GM13976 (cell line): ENCODE data around the gene NID1.
"Not testable (repeated sequence)": the region's sequence is repeated elsewhere in the genome, so short reads cannot be mapped to it uniquely, and the experiment has no call there.

Experiments
- DNase-seq: peaks from one replicate; pipeline ENCODE4 v3.0.0; 2012; ENCODE audit warnings: low spot score
- CTCF ChIP-seq: IDR thresholded peaks from 2 replicates; pipeline ENCODE4 v1.5.1; 2012; ENCODE audit warnings: borderline replicate concordance, mild to moderate bottlenecking; ENCODE audit not compliant: insufficient read depth; ENCODE audit errors: extremely low read depth, missing control alignments, control extremely low read depth
- in situ Hi-C: fragments of 300-500 bp; cut with MboI; formaldehyde crosslinking; loops from one replicate; pipeline ENCODE4 v1.12.0; 2022; ENCODE audit warnings: low sequenced_read_pairs, mixed read lengths, inconsistent platforms; ENCODE audit not compliant: unreplicated experiment

The NID1 gene

GRCh38 chr1:236084386-236084730 lies 19.5 kb upstream of the NID1 start:
- DNase-seq = no peak

GRCh38 chr1:236083650-236084385 lies 18.9 kb upstream of the NID1 start:
- no peak for DNase-seq
- no peak for TF ChIP-seq CTCF
- in situ Hi-C loops = no loop called here

More at GRCh38 chr1:236084386-236084730, 19.5 kb upstream of the NID1 start:
- no peak for TF ChIP-seq CTCF
- in situ Hi-C loops = no loop called here

- no peak for TF ChIP-seq CTCF
- DNase-seq = no peak
- in situ Hi-C loops = no loop called here
These were observed 17.6 kb upstream of the NID1 start for GRCh38 chr1:236082526-236082925.

GRCh38 chr1:236081546-236082227 lies 16.8 kb upstream of the NID1 start:
- in situ Hi-C loops = no loop called here
- TF ChIP-seq CTCF = no peak
- DNase-seq = no peak

- in situ Hi-C loops = no loop called here
- TF ChIP-seq CTCF = no peak
These were observed 14.8 kb upstream of the NID1 start for GRCh38 chr1:236079703-236080102.

GRCh38 chr1:236078993-236079392 lies 14.1 kb upstream of the NID1 start:
- no peak for TF ChIP-seq CTCF
- DNase-seq = no peak
- in situ Hi-C loops = no loop called here

More at GRCh38 chr1:236079703-236080102, 14.8 kb upstream of the NID1 start:
- DNase-seq = no peak

GRCh38 chr1:236078077-236078476 lies 13.2 kb upstream of the NID1 start:
- in situ Hi-C loops, DNase-seq: not testable (repeated sequence)
